Islet precursor cell (in vitro differentiated cells): ENCODE measurements around the gene PDE12.

Source experiments
- DNase-seq: peaks from one replicate; pipeline ENCODE4 v3.0.0-alpha.2; 2018

Gene PDE12

GRCh38 chr3:57555738-57556458, at the start of gene PDE12:
Gene PDE12 (plus strand): TSS chr3:57556274. CDS start chr3:57556380, 106 bp downstream.
- peak; percentile 91 for DNase-seq

GRCh38 chr3:57512166-57512565, 43.9 kb upstream of the PDE12 start:
- no peak for DNase-seq

GRCh38 chr3:57518276-57518915, 37.7 kb upstream of the PDE12 start:
- DNase-seq: peak; percentile 64

- no peak for DNase-seq
Observed at GRCh38 chr3:57530071-57530608, 25.9 kb upstream of the PDE12 start.

- no peak for DNase-seq
Observed at GRCh38 chr3:57538465-57538864, 17.6 kb upstream of the PDE12 start.

GRCh38 chr3:57544181-57545125, 11.6 kb upstream of the PDE12 start, which contains the start of gene DNAH12:
Gene DNAH12 (minus strand): TSS chr3:57544344. CDS start chr3:57542870, 1,474 bp downstream.
- peak; percentile 97 for DNase-seq

- no peak for DNase-seq
Observed at GRCh38 chr3:57545636-57546268, 10.3 kb upstream of the PDE12 start.

- no peak for DNase-seq
Observed at GRCh38 chr3:57546616-57547015, 9.5 kb upstream of the PDE12 start.

- no peak for DNase-seq
Observed at GRCh38 chr3:57555306-57555705, 768 bp upstream of the PDE12 start.

- no peak for DNase-seq
Observed at GRCh38 chr3:57556459-57557084, 498 bp downstream of the PDE12 start.

- peak; percentile 62 for DNase-seq
Observed at GRCh38 chr3:57557085-57557537, 1.0 kb downstream of the PDE12 start.

- DNase-seq: no peak
Observed at GRCh38 chr3:57559526-57559925, 3.5 kb downstream of the PDE12 start.

- no peak for DNase-seq
Observed at GRCh38 chr3:57569859-57570450, 13.9 kb downstream of the PDE12 start.

- DNase-seq: no peak
Observed at GRCh38 chr3:57570878-57571277, 14.8 kb downstream of the PDE12 start.

- no peak for DNase-seq
Observed at GRCh38 chr3:57572096-57572495, 16.0 kb downstream of the PDE12 start.

- no peak for DNase-seq
Observed at GRCh38 chr3:57575966-57576626, 20.0 kb downstream of the PDE12 start.

GRCh38 chr3:57577801-57578200, 21.7 kb downstream of the PDE12 start:
- no peak for DNase-seq

- DNase-seq: peak; percentile 65
Observed at GRCh38 chr3:57582474-57583168, 26.5 kb downstream of the PDE12 start.

GRCh38 chr3:57583544-57583943, 27.5 kb downstream of the PDE12 start:
- DNase-seq: no peak

GRCh38 chr3:57586778-57587177, 30.7 kb downstream of the PDE12 start:
- no peak for DNase-seq
